ENCODE measurements around the gene GSTA4. TPM values are rescaled to one million over a fixed set of nuclear protein-coding genes. Genes with fewer than 3 reads are reported as not detected.
"Not testable (repeated sequence)": the region's sequence is repeated elsewhere in the genome, so short reads cannot be mapped to it uniquely, and the experiment has no call there.

GSTA4 gene
- total RNA-seq, 1 experiment from 2014 or later, result 25.1 TPM

DNA sequence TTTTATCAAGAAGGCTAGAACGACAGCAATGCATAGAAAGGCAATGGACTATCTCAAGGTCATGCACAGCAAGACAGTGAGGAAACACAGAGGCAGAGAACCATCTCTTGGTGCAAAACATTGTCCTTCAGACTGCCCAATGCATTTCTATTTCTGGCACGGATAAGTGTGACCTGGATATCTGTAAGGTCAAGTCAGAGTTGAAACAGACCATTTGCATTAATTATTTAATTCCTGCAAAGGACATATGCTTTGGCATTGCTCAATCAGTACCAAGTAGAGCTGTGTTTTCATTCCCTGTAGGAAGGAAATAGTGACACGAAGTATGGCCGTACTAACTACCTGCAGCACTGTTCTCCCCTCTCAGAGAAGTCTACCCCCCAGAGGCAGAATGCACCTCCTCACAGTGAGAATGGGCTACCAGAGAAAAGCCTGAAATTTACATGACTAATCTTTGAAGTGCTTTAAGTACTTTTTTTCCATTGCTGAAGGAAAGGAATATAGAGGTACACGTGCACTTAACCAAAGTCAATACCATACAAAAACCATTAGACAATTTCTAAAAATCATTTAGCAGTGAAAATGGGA, 32.1 kb upstream of the GSTA4 start:
- no peaks in the 10 kb centered on the region for H3K27me3 ChIP-seq (ENCODE audit: control insufficient read depth, insufficient read depth, low read length)
- no peak overlapping the region for H3K4me3 ChIP-seq (ENCODE audit: insufficient read depth, low read depth, low read length)
- no peaks in the 10 kb centered on the region; the same call in 1 of the 2 replicates for H3K36me3 ChIP-seq (replicated peaks; ENCODE audit: control insufficient read depth, insufficient read depth, low read length)
- DNase-seq, result peak; percentile 9

DNA sequence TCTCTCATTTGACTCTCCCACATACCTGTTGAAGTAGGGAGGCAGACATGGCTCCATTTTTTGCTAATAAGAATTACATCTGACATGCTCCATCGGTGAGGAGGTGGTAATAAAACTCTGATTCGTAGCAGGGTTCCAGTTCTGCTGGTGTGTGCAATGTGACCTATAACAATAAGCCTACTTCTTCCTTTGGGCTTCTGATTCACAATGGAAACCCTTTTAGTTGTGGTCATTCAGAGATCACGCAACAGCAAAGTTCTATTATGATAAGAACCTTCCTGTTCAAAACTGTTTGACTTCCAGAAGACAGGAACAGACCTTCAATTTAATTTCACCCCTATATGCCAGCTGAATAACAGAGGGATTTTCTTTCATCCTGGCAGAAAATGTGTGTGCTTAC, 31.4 kb upstream of the GSTA4 start:
- DNase-seq, result no peak
- no peaks in the 10 kb centered on the region for H3K27me3 ChIP-seq (ENCODE audit: control insufficient read depth, insufficient read depth, low read length)
- no peak overlapping the region for H3K4me3 ChIP-seq (ENCODE audit: insufficient read depth, low read depth, low read length)
- H3K36me3 ChIP-seq (replicated peaks; ENCODE audit: control insufficient read depth, insufficient read depth, low read length), result no peaks in the 10 kb centered on the region; the same call in 1 of the 2 replicates

DNA sequence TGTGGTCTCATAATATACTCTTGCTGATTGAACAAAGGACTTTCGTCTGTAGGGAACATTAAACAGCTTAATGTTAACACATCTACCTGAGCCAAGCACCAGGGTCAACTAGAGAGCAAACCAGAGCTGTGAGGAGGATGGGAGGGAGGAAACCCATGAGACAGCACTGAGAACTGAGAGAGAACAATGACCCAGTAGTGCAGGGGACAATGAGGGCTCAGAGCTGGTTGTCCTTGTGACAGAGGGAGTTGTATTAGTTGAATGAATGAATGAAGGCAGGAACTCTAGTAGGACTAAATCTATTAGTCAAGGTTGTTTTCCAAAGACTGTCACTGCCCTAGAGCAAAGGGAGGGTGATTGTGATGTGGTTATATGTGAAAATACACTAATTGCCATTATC, 28.2 kb upstream of the GSTA4 start:
- no peak for DNase-seq
- Histone ChIP-seq H3K36me3 (replicated peaks; ENCODE audit: control insufficient read depth, insufficient read depth, low read length) (no peaks in the 10 kb centered on the region), H3K4me3 (ENCODE audit: insufficient read depth, low read depth, low read length) (no peak overlapping the region), H3K27me3 (ENCODE audit: control insufficient read depth, insufficient read depth, low read length) (no peaks in the 10 kb centered on the region)

DNA sequence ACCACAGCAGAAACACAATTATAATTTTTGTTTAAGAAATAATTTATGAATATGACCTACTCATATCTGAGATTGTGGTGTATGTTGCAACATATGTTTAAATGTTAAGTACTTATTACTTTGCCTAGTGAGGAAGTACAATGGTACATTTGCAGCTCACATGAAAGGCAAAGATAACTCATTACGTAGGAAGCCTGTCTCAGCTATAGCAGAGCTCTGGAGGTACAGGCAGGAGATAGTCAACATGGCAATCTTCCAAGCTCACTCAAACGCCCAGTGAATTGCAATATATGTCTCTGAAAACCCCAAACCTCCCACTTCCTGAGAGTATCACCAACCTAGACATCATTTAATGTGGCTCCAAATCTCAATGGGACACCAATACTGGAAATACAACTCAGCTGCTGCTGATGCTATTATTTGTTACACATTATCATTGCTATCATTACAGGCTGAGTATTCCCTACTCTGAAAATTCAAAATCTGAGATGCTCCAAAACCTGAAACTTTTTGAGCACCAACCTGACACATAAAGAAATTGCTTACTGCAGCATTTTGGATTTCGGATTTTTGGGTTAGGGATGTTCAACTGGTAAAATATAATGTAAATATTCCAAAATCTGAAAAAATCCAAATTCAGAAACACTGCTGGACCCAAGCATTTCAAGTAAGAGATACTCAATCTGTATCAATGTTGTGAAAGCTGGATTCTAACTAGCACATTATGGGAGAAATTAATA, 25.1 kb upstream of the GSTA4 start:
- no peak for DNase-seq
- H3K4me3 ChIP-seq (ENCODE audit: insufficient read depth, low read depth, low read length), result no peak overlapping the region
- H3K27me3 ChIP-seq (ENCODE audit: control insufficient read depth, insufficient read depth, low read length), result no peaks in the 10 kb centered on the region
- H3K36me3 ChIP-seq (replicated peaks; ENCODE audit: control insufficient read depth, insufficient read depth, low read length), result peaks cover 4% of the 10 kb centered on the region

DNA sequence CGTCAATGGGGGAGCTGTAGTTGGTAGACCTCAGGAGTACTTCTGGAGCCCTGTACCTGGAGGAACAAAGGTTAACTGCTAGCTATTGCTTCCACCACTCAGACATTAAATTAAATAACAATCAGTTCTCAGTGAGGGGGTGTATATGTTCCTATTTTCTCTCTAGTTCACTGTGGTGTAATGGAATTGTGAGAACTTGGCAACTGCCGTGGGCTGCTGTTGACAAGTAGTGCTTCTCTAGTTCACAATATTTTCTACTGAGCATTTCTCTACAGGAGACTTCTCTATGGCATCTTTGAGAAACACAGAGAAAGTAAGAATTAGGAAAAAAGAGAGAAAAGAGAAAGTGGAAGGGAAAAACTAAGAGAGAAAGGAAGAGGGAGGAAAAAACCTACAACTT, 23.4 kb upstream of the GSTA4 start:
- H3K4me3 ChIP-seq (ENCODE audit: insufficient read depth, low read depth, low read length), result no peak overlapping the region
- H3K27me3 ChIP-seq (ENCODE audit: control insufficient read depth, insufficient read depth, low read length), result no peaks in the 10 kb centered on the region
- peaks cover 5% of the 10 kb centered on the region for H3K36me3 ChIP-seq (replicated peaks; ENCODE audit: control insufficient read depth, insufficient read depth, low read length)
- no peak for DNase-seq

DNA sequence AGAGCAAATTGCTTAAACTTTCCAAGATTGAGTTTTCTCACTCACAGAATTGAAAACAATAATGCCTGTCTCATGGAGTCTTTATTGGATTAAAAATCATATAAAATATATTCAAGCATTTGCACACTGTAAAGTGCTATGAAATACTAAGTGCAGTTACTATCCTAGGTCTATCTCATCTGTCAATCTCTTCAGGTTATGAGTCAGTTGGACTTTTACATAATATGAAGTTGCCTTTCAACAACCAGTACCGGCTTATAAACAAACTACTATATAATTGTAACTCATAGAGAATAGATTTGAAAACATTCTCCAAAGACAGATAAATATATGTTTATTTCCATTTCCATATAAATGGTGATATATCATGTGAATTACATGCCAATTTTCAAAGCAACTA, 20.4 kb upstream of the GSTA4 start:
- Histone ChIP-seq H3K27me3 (ENCODE audit: control insufficient read depth, insufficient read depth, low read length) (no peaks in the 10 kb centered on the region), H3K36me3 (replicated peaks; ENCODE audit: control insufficient read depth, insufficient read depth, low read length) (peaks cover 14% of the 10 kb centered on the region), H3K4me3 (ENCODE audit: insufficient read depth, low read depth, low read length) (no peak overlapping the region)
- DNase-seq, result no peak

DNA sequence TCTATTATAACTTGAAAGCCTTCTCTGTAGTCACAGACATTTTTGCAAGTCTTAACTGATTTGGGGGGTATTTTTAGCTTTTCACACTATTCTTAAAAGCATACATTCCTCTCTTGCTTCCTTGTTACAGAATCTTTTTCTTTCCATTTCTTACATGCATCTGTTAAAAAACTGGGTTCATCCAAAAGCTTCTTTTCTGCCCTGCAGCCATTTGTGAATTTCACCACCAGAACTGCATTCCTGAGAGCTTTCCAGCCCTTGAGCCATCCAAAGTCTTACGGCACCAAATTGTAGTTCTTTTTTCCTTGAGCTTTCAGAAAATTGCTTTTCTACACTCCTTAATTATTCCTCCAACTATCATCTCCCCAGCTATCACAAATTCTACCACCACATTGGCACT, 19.7 kb upstream of the GSTA4 start:
- no peak for DNase-seq
- H3K36me3 ChIP-seq (replicated peaks; ENCODE audit: control insufficient read depth, insufficient read depth, low read length), result peaks cover 17% of the 10 kb centered on the region
- H3K27me3 ChIP-seq (ENCODE audit: control insufficient read depth, insufficient read depth, low read length), result no peaks in the 10 kb centered on the region
- no peak overlapping the region for H3K4me3 ChIP-seq (ENCODE audit: insufficient read depth, low read depth, low read length)

DNA sequence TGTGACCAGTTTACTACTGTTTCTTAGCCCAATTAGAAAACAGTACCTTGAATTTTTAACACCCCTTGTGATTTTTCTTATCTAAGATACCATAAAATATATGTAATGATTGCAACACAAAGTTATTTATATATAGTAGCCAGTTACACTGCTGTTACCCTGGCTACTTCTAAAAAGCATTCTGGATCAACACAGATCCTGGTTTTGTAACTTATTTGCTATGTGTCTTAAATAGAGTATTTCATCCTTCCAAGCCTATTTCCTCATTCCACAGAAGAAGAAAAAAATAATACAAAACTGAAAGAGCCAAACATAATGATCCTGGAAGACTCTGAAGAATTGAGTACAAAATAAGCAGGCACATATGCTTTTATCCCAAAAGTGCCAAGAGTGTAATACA, 19.0 kb upstream of the GSTA4 start:
- Histone ChIP-seq H3K36me3 (replicated peaks; ENCODE audit: control insufficient read depth, insufficient read depth, low read length) (peaks cover 19% of the 10 kb centered on the region), H3K27me3 (ENCODE audit: control insufficient read depth, insufficient read depth, low read length) (no peaks in the 10 kb centered on the region), H3K4me3 (ENCODE audit: insufficient read depth, low read depth, low read length) (no peak overlapping the region)
- DNase-seq, result no peak

DNA sequence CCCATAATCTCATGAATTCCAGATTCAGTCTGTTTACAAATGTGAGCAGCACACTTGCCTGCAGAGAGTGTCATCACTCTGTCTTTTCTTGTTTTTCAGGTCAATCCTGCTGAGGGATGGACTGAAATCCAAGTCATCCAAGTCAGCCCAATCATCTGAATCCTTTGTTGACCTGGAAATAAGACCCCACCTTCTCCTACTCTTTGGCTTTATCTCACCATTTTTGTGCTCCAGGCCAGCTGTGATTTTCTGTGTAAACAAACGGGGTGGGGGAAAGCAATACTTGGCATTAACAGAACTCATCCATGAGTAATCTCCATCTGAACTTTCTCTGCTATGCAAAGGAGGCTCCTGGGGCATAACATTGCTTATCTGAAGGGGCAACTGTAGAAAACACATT, 16.9 kb upstream of the GSTA4 start:
- H3K4me3 ChIP-seq (ENCODE audit: insufficient read depth, low read depth, low read length), result no peak overlapping the region
- peaks cover 18% of the 10 kb centered on the region for H3K36me3 ChIP-seq (replicated peaks; ENCODE audit: control insufficient read depth, insufficient read depth, low read length)
- H3K27me3 ChIP-seq (ENCODE audit: control insufficient read depth, insufficient read depth, low read length), result no peaks in the 10 kb centered on the region
- DNase-seq, result no peak

DNA sequence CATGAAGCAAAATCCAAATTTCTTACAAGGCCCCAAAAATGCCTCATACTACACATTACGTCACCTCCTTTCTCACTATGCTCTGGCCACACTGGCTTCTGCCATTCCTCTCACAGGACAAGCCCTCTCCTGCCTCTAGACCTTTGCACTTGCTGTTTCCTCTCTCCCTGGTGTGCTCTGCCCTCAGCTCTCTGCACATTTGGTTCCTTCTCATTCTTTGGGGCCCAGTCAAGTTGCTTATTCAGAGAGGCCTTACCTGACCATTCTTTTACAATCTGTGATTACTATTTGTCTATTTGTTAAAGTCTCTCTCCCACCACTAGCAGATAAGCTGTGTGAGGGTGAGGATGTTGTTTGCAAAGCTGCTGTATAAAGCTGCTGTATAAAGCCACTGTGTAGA, 15.4 kb upstream of the GSTA4 start:
- Histone ChIP-seq H3K27me3 (ENCODE audit: control insufficient read depth, insufficient read depth, low read length) (no peaks in the 10 kb centered on the region), H3K4me3 (ENCODE audit: insufficient read depth, low read depth, low read length) (no peak overlapping the region)
- no peak for DNase-seq

DNA sequence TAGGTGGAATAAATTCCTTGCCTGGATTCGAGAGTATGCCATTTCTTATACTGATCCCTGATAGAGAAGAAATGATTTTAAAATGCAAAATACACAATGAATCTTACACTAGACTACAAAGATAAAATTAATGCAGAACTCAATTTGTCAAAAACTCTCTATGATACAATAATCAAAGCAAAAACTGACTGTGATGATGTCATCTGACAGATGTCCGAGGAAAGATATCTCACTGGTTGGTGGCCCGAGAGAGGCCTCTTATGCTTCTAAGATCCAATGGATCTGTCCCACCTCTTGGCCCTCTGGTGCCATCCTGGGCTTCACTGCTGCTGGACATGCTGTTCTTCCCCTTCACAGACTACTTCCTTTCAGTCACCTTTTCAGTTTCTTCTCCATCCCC, 14.4 kb upstream of the GSTA4 start:
- no peak for DNase-seq
- Histone ChIP-seq H3K4me3 (ENCODE audit: insufficient read depth, low read depth, low read length) (no peak overlapping the region), H3K36me3 (replicated peaks; ENCODE audit: control insufficient read depth, insufficient read depth, low read length) (peaks cover 23% of the 10 kb centered on the region), H3K27me3 (ENCODE audit: control insufficient read depth, insufficient read depth, low read length) (no peaks in the 10 kb centered on the region)

More for the DNA sequence above, 15.4 kb upstream of the GSTA4 start:
- H3K36me3 ChIP-seq (replicated peaks; ENCODE audit: control insufficient read depth, insufficient read depth, low read length), result peaks cover 22% of the 10 kb centered on the region

DNA sequence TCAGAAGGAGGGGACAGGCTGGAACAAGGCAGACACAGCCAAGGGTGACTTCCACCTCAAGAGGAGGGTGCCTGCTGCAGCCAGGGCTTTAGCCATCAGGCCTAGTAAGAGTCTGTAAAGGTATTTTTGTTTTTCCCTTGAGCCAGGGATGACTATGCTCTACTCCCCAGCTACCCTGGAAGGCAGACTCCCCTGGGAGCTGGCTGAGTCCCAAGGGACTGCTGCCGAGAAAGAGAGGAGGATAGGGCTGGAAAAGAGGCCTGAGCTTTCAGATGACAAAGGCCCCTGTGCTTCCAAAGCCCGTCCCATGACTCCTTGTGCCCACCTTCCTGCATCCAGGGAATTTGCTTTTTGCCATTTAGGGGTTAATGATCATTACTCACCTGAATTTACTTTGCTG, 14.0 kb upstream of the GSTA4 start:
- no peak overlapping the region for H3K4me3 ChIP-seq (ENCODE audit: insufficient read depth, low read depth, low read length)
- no peak for DNase-seq
- H3K27me3 ChIP-seq (ENCODE audit: control insufficient read depth, insufficient read depth, low read length), result no peaks in the 10 kb centered on the region
- peaks cover 23% of the 10 kb centered on the region for H3K36me3 ChIP-seq (replicated peaks; ENCODE audit: control insufficient read depth, insufficient read depth, low read length)

DNA sequence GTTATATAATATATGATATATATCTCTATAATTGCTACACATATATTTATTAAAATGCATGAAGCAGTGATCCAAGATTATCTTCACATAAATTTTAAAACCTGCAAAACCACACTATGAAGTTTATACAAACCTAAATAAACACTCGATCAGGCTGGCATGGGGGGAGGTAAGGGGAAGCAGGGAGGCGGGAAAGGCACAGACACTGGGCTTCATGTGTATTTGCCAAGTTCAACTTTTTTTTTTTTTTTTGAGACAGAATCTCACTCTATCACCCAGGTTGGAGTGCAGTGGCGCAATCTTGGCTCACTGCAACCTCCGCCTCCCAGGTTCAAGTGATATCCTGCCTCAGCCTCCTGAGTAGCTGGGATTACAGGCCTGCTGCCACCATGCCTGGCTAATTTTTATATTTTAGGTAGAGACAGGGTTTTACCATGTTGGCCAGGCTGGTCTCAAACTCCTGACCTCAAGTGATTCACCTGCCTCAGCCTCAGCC, 13.2 kb upstream of the GSTA4 start:
- H3K27me3 ChIP-seq (ENCODE audit: control insufficient read depth, insufficient read depth, low read length); H3K4me3 ChIP-seq (ENCODE audit: insufficient read depth, low read depth, low read length); DNase-seq: not testable (repeated sequence)
- peaks cover 20% of the 10 kb centered on the region for H3K36me3 ChIP-seq (replicated peaks; ENCODE audit: control insufficient read depth, insufficient read depth, low read length)

DNA sequence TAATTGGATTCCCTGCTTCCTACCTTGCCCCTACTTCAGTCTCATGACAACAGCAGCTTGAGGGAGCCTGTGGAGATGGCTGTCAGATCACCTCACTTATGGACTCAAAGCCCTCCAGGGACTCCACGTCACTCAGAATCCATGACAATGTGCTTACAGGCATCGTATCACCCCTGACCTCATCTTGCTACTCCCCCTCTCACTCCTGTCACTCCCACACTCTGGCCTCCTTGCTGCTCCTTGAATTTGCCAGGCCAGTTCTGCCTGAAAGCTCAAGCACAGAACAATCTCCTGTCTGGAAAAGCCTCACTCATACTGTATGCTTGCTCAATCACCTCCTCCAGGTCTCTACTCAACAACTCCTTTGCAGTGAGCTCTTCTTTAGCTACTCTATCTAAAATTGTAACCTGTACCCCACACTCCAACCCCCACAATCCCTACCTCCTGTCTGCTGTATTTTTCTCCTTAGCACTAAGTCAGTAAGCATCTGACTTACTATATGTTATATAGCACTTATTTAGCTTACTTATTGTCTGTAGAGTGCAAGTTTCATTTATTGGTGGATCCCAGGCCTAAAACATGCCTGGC, 10.7 kb upstream of the GSTA4 start:
- Histone ChIP-seq H3K4me3 (ENCODE audit: insufficient read depth, low read depth, low read length) (no peak overlapping the region), H3K27me3 (ENCODE audit: control insufficient read depth, insufficient read depth, low read length) (no peaks in the 10 kb centered on the region), H3K36me3 (replicated peaks; ENCODE audit: control insufficient read depth, insufficient read depth, low read length) (peaks cover 13% of the 10 kb centered on the region)
- no peak for DNase-seq

DNA sequence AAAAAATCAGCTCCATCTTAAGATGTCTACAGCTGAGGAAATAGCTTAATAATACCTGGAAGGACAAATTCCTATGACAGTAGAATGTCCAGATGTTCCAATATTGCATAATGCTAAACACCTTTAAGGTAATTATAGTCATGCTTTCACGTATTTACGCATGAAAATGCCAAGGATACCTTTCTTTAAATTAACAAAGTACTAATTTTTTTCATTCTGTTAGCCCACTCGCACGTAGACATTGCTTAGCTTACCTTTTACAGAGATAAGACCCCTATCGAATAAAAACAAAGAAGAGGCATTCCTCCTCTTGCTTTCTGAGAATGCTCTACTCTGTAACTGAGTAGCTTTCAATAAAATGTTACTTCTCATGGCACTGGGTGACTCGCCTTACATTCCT, 4.4 kb upstream of the GSTA4 start:
- no peak overlapping the region for H3K4me3 ChIP-seq (ENCODE audit: insufficient read depth, low read depth, low read length)
- no peaks in the 10 kb centered on the region for H3K27me3 ChIP-seq (ENCODE audit: control insufficient read depth, insufficient read depth, low read length)
- no peaks in the 10 kb centered on the region; the same call in 1 of the 2 replicates for H3K36me3 ChIP-seq (replicated peaks; ENCODE audit: control insufficient read depth, insufficient read depth, low read length)
- no peak for DNase-seq

All from H7 (cell line).